SJSA1 (cell line): ENCODE measurements around the gene AGK. TPM values are rescaled to one million over a fixed set of nuclear protein-coding genes. Genes with fewer than 3 reads are reported as not detected.
"Not testable (repeated sequence)": the region's sequence is repeated elsewhere in the genome, so short reads cannot be mapped to it uniquely, and the experiment has no call there.

Source experiments
- DNase-seq, 2 experiments: peaks; one replicate each; pipeline ENCODE4 v3.0.0-alpha.2; 2015 to 2020; ENCODE audit warnings: low spot score in 2 of 2, low read depth in 1 of 2
- H3K27ac ChIP-seq: fragments of 250-450 bp; sonication (Bioruptor Pico); 2 replicates; pipeline ENCODE4 v1.5.1; 2020; ENCODE audit warnings: mild to moderate bottlenecking, moderate library complexity
- H3K27me3 ChIP-seq: fragments of 250-450 bp; sonication (Bioruptor Pico); replicated peaks from 2 replicates; pipeline ENCODE4 v1.5.1; 2020; ENCODE audit warnings: mild to moderate bottlenecking, moderate library complexity
- H3K36me3 ChIP-seq: fragments of 250-450 bp; sonication (Bioruptor Pico); 2 replicates; pipeline ENCODE4 v1.5.1; 2020; ENCODE audit warnings: mild to moderate bottlenecking
- H3K4me1 ChIP-seq: fragments of 250-450 bp; sonication (Bioruptor Pico); replicated peaks from 2 replicates; pipeline ENCODE4 v1.6.1; 2021; ENCODE audit warnings: mild to moderate bottlenecking
- H3K4me3 ChIP-seq: fragments of 250-450 bp; sonication (Bioruptor Pico); 2 replicates; pipeline ENCODE4 v1.5.1; 2020; ENCODE audit warnings: mild to moderate bottlenecking
- H3K9me3 ChIP-seq: fragments of 250-450 bp; sonication (Bioruptor Pico); replicated peaks from 2 replicates; pipeline ENCODE4 v1.5.1; 2020; ENCODE audit warnings: mild to moderate bottlenecking
- total RNA-seq: library from RNA; depleted of rRNA; stranded (reverse); fragments of >200 nt; shearing (Covaris generic); gene quantifications from 2 replicates; pipeline ENCODE4 v1.2.3, GENCODE V29; 2014

AGK gene
- total RNA-seq, 1 experiment from 2014 or later, result 54.2 TPM

DNA sequence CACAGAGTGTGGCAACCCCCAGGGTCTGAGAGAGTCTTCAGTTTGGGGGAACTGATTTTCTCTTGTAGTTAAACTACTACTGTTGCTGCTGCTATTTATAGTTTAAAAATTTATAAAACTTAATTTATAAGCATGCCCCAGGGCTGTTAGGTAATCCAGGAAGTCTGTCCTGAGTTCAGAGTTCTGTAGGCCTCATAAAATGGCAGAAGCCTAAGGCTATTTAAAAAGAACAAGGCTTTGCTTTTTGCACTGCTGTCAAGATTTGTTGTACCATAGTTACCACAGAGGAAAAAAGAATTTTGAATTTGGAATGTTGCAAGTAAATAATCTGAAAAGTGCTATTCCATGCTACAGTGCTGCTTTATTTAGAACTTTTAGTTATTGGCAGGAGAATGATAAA is 66.1 kb downstream of the AGK start:
- Histone ChIP-seq H3K9me3 (no peaks in the 10 kb centered on the region), H3K27me3 (no peaks in the 10 kb centered on the region), H3K36me3 (peaks cover 15% of the 10 kb centered on the region), H3K27ac (no peak overlapping the region), H3K4me1 (no peaks in the 10 kb centered on the region), H3K4me3 (no peak overlapping the region)
- DNase-seq, result no peak

DNA sequence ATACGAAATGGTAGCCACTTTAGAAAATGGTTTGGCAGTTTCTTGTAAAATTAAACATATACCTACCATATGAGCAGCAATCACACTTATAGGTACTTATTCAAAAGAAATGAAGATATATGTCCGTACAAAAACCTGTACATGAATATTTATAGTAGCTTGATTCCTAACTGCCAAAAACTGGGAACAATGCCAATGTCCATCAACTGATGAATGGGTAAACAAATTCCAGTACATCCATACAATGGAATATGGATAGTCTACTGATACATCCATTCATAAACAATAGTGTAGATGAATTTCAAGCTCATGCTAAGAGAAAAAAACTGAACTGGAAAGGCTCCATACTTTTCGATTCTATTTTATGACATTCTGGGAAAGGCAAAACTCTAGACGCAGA is 68.5 kb downstream of the AGK start:
- Histone ChIP-seq H3K27ac (no peak overlapping the region), H3K27me3 (no peaks in the 10 kb centered on the region), H3K36me3 (peaks cover 32% of the 10 kb centered on the region), H3K4me3 (no peak overlapping the region), H3K9me3 (no peaks in the 10 kb centered on the region), H3K4me1 (no peaks in the 10 kb centered on the region)
- no peak for DNase-seq

DNA sequence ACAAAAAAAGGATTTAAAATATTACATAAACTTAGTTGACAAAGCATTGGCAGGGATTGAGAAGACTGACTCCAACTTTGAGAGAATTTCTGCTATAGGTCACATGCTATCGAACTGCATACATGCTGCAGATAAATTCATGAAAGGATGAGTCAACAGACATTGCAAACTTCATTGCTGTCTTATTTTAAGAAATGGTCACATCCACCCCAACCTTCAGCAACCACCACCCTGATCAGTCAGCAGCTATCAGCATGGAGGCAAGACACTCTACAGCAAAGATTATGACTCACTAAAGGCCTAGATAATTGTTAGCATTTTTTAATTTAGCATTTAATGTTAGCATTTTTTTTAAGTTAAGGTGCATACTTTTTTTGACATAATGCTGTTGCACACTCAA is 73.6 kb downstream of the AGK start:
- H3K27me3 ChIP-seq, result no peaks in the 10 kb centered on the region
- DNase-seq, result no peak
- H3K27ac ChIP-seq, result no peak overlapping the region
- H3K4me3 ChIP-seq, result no peak overlapping the region
- H3K4me1 ChIP-seq, result no peaks in the 10 kb centered on the region
- H3K9me3 ChIP-seq, result no peaks in the 10 kb centered on the region
- H3K36me3 ChIP-seq, result peaks cover 32% of the 10 kb centered on the region

DNA sequence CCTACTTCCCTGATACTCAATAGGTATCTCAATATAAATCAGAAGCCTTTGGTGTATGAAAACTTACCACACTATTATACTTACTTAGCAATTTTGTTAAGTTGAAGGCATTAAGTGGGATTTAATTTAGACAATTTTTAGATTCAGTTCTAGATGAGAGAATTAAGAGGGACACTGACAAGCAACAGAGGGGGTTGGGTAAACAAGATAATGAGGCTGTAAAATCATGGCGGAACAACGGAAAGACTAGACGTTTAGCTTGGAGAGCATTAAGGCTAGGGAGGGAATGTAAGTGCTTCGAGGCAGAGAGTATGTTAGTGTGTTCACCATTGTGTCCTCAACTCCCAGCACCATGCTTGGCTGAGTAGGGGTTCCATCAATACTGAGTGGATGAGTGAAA is 79.4 kb downstream of the AGK start:
- no peak for DNase-seq
- Histone ChIP-seq H3K36me3 (peaks cover 18% of the 10 kb centered on the region; the same call in 1 of the 2 replicates), H3K27ac (no peak overlapping the region), H3K4me3 (no peak overlapping the region), H3K9me3 (no peaks in the 10 kb centered on the region), H3K27me3 (no peaks in the 10 kb centered on the region), H3K4me1 (no peaks in the 10 kb centered on the region)

DNA sequence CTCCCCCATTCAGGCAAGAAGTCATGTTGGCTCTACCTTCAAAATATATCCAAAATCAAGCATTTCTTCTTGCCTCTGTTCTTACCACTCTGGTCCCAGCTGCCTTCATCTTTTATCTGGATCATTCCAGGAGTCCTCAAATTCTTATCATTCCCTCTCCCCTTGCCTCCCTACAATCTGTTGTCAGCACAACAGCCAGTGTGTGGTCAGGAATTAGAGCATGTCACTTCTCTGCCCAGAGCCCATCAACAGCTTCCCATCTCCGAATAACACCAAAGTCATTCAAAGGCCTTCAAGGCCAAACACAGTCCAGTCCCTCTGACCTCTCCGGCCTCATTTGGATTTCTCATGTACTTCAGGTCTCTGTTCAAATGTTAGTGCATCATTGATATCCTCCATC is 80.3 kb downstream of the AGK start:
- Histone ChIP-seq H3K27ac (no peak overlapping the region), H3K4me3 (no peak overlapping the region), H3K36me3 (peaks cover 18% of the 10 kb centered on the region; the same call in 1 of the 2 replicates), H3K4me1 (no peaks in the 10 kb centered on the region), H3K27me3 (no peaks in the 10 kb centered on the region), H3K9me3 (no peaks in the 10 kb centered on the region)
- DNase-seq, result no peak

DNA sequence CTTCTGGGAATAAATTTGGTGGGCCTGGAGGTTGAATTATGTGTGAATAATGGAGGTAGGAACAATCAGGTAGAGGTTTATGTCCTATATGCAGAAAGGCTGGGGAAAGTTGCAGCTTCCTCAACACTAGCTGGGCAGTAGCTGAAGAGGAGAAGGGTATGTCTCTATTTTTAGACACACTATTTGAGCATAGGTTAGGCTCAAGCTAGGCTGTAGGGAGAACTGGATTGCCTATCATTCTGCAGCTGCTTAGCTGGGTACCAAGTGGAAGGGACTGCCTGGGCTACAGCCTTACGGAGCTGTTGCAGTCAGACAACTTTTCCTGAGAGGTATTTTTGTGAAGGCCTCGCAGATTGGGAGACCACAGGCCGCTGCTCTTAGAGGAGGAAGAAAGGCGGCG is 82.9 kb downstream of the AGK start:
- Histone ChIP-seq H3K4me3 (no peak overlapping the region), H3K4me1 (no peaks in the 10 kb centered on the region), H3K27ac (no peak overlapping the region), H3K36me3 (peaks cover 15% of the 10 kb centered on the region; the same call in 1 of the 2 replicates), H3K27me3 (no peaks in the 10 kb centered on the region), H3K9me3 (no peaks in the 10 kb centered on the region)
- DNase-seq, result no peak

DNA sequence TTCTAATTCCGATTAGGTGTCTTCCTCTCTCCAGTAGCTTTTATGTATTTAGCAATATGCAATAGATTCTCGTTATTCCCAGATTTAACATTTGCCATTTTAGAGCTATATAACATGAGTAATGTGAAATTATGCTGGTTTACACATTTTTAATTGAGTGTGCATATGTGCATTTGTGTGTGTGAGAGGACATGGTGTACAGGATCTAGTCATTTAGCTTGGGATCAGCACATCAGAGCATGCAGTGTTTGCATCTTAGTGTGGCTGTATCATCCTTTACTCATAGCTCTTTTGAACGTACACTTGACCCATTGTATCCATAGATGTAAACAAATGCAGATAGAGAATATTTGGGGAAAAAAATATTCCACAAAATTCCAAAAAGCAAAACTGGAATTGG is 84.8 kb downstream of the AGK start:
- Histone ChIP-seq H3K36me3 (peaks cover 18% of the 10 kb centered on the region), H3K4me1 (no peaks in the 10 kb centered on the region), H3K4me3 (no peak overlapping the region), H3K27me3 (no peaks in the 10 kb centered on the region), H3K27ac (no peak overlapping the region), H3K9me3 (no peaks in the 10 kb centered on the region)
- no peak for DNase-seq

DNA sequence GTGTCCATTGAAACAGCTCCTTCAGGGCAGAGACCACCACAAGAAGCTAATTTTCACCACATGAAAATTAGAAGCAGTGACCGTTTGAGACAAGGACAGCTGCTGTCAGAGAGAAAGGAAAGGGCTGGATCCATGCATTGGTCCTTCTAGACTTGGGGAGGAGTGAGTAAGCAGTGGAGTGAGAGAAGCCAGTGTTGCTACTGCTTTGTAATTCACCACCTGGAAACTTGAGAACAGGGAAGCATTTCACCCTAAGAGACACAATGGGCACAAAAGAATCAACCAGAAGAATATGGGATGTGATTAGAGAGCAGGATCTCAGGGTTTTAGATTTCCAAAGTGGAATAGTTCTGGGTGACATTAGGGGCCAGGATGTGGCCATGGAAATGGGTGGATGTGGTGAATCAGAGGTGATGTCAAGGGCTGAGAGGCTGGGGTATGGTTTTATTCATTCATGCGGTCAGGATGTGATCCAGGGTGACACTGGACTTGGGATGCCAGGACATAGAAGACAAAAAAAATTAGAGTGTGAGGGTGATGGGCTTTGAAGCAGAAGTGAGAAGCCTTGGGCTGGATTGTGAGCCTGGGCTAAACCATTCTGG is 89.1 kb downstream of the AGK start:
- H3K4me1 ChIP-seq, result no peaks in the 10 kb centered on the region
- H3K4me3 ChIP-seq, result no peak overlapping the region
- H3K27me3 ChIP-seq, result no peaks in the 10 kb centered on the region
- no peaks in the 10 kb centered on the region for H3K9me3 ChIP-seq
- no peak for DNase-seq
- H3K36me3 ChIP-seq, result peaks cover 28% of the 10 kb centered on the region
- no peak overlapping the region for H3K27ac ChIP-seq

DNA sequence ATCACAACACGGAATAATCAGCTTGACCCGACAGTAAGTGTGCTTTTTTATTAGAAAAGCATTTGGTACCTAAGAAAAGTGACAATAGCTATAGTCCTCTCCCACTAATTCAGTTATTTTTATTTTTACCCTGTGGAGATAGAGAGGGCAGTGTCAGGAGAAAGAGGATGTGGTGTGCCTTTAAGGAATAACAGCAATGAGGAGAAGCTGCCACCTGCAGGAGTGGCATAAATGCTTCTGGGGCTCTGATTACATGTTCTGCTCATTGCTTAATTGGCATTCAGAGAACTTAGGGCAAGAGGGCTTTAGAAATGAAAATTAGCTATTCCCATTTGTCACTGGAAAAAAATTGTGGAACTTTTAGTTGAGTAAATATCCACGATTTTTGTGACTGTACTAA is 90.7 kb downstream of the AGK start:
- H3K4me3 ChIP-seq, result no peak overlapping the region
- H3K4me1 ChIP-seq, result no peaks in the 10 kb centered on the region
- no peaks in the 10 kb centered on the region for H3K9me3 ChIP-seq
- H3K27me3 ChIP-seq, result no peaks in the 10 kb centered on the region
- H3K36me3 ChIP-seq, result peaks cover 36% of the 10 kb centered on the region
- no peak for DNase-seq
- no peak overlapping the region for H3K27ac ChIP-seq

DNA sequence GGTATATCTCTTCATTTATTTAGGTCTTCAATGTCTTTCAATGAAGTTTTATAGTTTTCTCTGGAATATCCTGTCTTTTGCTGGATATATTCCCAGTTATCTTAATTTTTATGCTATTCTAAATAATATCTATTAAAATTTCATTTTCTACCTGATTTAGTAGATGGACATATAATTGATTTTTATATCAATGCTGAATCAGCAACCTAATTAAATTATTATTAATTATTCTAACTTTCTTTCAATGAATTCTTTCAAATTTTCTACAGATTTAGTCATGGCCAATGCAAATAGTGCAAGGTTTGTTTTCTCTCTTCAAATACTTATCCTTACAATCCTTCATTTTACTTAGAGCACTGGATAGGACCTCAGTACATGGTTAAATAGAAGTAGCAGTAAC is 94.0 kb downstream of the AGK start:
- Histone ChIP-seq H3K4me3 (no peak overlapping the region), H3K36me3 (peaks cover 46% of the 10 kb centered on the region), H3K9me3 (no peaks in the 10 kb centered on the region), H3K27ac (no peak overlapping the region), H3K27me3 (no peaks in the 10 kb centered on the region), H3K4me1 (no peaks in the 10 kb centered on the region)
- no peak for DNase-seq

DNA sequence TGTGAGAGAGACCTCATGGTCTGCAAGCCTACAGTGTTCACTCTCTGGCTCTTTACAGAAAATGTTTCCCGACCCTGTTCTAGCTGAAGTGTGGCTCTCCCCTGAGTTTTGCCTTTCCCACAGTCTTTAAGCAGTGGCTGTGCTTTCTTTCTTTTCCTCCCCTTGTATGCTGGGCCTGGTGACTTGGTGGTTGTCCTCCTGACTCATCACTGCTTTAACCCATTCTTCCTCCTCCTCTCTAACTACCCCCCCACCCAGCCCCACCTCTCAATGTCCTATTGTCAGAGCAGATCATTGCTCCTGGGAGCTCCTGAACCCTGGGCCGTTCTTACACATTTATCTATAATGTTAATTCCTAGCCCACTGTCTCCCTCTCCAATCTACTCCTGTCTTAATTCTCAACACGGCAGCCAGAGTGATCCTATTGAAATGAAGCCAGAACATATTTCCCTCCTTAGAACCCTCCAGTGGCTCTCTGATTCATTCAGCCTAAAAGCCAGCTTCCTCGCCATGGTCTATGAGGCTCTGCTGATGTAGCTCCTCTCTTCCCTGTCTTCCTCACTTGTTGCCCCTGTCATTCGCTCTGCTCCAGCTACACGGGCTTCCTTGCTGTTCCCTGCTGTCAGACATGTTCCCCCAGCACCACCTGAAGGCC is 95.7 kb downstream of the AGK start:
- no peaks in the 10 kb centered on the region for H3K4me1 ChIP-seq

DNA sequence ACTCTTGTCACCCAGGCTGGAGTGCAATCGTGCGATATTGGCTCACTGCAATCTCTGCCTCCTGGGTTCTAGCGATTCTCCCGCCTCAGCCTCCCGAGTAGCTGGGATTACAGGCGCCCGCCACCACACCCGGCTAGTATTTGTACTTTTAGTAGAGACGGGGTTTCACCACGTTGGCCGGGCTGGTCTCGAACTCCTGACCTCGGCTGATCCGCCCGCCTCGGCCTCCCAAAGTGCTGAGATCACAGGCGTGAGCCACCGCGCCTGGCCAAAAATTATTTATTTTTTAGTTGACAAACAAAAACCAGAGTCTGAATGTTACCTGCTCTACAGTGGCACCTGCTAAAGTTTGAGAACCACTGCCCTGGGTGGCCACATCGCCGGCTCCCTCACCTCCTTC is 96.5 kb downstream of the AGK start:
- H3K27me3 ChIP-seq, DNase-seq, H3K27ac ChIP-seq, H3K9me3 ChIP-seq, H3K4me1 ChIP-seq, H3K4me3 ChIP-seq: not testable (repeated sequence)
- H3K36me3 ChIP-seq, result peaks cover 45% of the 10 kb centered on the region

More for the DNA sequence above, 95.7 kb downstream of the AGK start:
- Histone ChIP-seq H3K27me3 (no peaks in the 10 kb centered on the region), H3K27ac (no peak overlapping the region), H3K4me3 (no peak overlapping the region), H3K9me3 (no peaks in the 10 kb centered on the region), H3K36me3 (peaks cover 52% of the 10 kb centered on the region)
- DNase-seq, result no peak

DNA sequence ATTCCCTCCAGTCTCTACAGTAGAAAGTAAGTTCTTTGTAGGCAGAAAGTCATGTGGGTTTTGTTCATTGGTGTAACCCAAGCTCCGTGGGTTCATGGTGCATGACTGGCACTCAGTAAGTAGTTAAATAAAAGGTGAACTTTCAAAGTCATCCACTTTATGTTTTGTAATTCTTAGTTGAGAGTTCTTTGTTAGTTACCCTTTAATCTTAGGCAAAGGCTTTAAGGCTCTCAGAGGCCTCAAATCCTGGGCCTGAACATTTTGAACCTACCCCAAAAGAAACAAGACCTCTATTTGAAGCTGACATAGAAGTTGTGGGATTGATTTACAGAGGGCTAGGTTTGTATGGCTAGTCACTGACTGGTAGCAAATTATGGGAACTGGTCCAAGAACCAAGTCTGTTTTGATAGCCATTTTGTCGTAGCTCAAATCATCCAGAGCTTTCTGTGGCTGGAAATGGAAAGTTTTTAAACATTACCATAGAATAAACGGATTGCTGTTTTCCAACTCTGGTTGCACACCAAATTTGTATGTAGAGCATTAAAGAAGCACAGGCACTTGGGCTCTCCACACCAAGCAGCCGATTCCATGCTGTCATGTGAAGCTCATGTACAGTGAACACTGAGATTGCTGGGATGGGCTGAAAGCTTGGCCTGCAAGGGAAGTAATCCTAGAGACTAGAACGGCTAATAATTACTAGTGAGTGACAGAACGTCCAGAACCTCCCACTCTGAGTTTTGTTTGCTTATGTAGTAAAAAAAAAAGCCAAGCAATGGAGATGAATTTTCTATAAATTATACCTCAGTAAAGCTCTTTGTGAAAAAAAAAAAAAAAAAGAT is 97.3 kb downstream of the AGK start:
- Histone ChIP-seq H3K27ac (no peak overlapping the region), H3K4me1 (no peaks in the 10 kb centered on the region), H3K27me3 (no peaks in the 10 kb centered on the region), H3K36me3 (peaks cover 45% of the 10 kb centered on the region), H3K9me3 (no peaks in the 10 kb centered on the region), H3K4me3 (no peak overlapping the region)
- DNase-seq, result no peak

DNA sequence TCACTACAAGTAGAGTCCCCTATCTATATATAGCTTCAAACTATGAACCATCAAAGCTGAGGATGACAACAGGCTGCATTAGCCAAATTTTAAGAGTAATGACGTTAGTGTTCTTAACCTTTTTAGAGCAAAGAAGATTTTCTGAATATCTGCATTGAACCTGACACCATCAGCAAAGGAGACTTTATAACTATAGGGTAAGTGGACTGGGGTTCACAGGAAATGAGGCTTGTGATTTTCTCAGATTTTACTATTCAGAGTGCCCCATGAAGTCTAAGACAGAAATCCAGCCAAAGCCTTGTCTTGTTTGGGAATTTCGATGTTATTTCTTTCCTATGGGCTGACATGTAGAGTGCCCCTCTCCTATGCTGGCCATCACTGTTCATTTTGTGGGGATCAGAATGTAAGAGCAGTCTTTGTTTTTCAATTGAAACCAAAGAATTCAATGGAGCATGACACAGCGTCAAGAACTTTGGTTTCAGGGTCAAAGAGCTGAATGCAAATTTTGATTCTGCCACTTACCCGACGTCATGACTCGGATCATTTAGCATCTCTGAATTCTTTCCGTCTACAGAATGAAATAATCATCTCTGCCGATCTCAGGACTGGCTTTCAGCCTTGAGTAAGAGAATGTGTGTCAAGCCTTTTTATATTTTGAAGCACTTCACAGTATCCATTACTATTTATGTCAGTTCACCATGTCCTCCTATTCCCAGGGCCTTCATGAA is 98.1 kb downstream of the AGK start:
- Histone ChIP-seq H3K4me1 (no peaks in the 10 kb centered on the region), H3K9me3 (no peaks in the 10 kb centered on the region), H3K27me3 (no peaks in the 10 kb centered on the region), H3K4me3 (no peak overlapping the region), H3K27ac (no peak overlapping the region), H3K36me3 (peaks cover 47% of the 10 kb centered on the region)
- no peak for DNase-seq
